K562 (cell line): ENCODE data around the gene ZDHHC8. TPM values are rescaled to one million over a fixed set of nuclear protein-coding genes. Genes with fewer than 3 reads are reported as not detected.

Source experiments
- CHCHD3 ChIP-seq: fragments of 250-450 bp; sonication (Bioruptor Pico); IDR thresholded peaks from 2 replicates; pipeline ENCODE4 v2.1.2; 2022; ENCODE audit warnings: mild to moderate bottlenecking
- GABPA ChIP-seq: fragments of 200-800 bp; sonication (Bioruptor generic); conservative IDR thresholded peaks from 2 replicates; pipeline ENCODE4 v1.6.1; 2016; ENCODE audit warnings: low read depth, missing genetic modification characterization, missing compliant biosample characterization
- GATAD2B ChIP-seq: fragments of 450-650 bp; IDR thresholded peaks from 2 replicates; pipeline ENCODE4 v1.6.1; 2017; ENCODE audit warnings: mild to moderate bottlenecking, borderline replicate concordance
- HCFC1 ChIP-seq: IDR thresholded peaks from 2 replicates; pipeline ENCODE4 v1.6.1; 2012; ENCODE audit warnings: low read depth, low read length, improper control_type of control experiment
- JUN ChIP-seq, 2 experiments: sonication (generic) in 1 of 2; formaldehyde crosslinking in 1 of 2; IDR thresholded peaks; 2 replicates each; pipeline versions ENCODE4 v1.6.1 to v1.8.0; 2012 to 2022; ENCODE audit warnings: borderline replicate concordance in 2 of 2, mild to moderate bottlenecking in 2 of 2, improper control_type of control experiment in 1 of 2, low read depth in 1 of 2, low read length in 1 of 2, missing genetic modification reagents in 1 of 2
- KDM1A ChIP-seq, 2 experiments: fragments of 450-650 bp; IDR thresholded peaks; 2 replicates each; pipeline ENCODE4 v1.6.1; 2016; ENCODE audit warnings: mild to moderate bottlenecking in 2 of 2
- MCM5 ChIP-seq: fragments of 450-650 bp; IDR thresholded peaks from 2 replicates; pipeline ENCODE4 v1.6.1; 2016; ENCODE audit warnings: low read depth
- RBM14 ChIP-seq: fragments of 200-400 bp; formaldehyde crosslinking; IDR thresholded peaks from 2 replicates; pipeline ENCODE4 v1.6.1; 2018; ENCODE audit warnings: low read depth, mild to moderate bottlenecking, low read length, moderate library complexity, borderline replicate concordance; ENCODE audit not compliant: insufficient read depth
- SLC30A9 ChIP-seq: fragments of 250-450 bp; sonication (Bioruptor Pico); IDR thresholded peaks from 2 replicates; pipeline ENCODE4 v1.8.0; 2022; ENCODE audit warnings: mild to moderate bottlenecking, moderate library complexity
- SMARCE1 ChIP-seq: fragments of 450-650 bp; IDR thresholded peaks from 2 replicates; pipeline ENCODE4 v1.7.1; 2016; ENCODE audit warnings: mild to moderate bottlenecking
- SP2 ChIP-seq: IDR thresholded peaks from 2 replicates; pipeline ENCODE4 v1.6.1; 2011; ENCODE audit warnings: mild to moderate bottlenecking, low read depth, low read length, moderate library complexity; ENCODE audit not compliant: poor library complexity, severe bottlenecking; ENCODE audit errors: extremely low read depth
- SRSF3 ChIP-seq: fragments of 200-400 bp; formaldehyde crosslinking; IDR thresholded peaks from 2 replicates; pipeline ENCODE4 v1.6.1; 2016; ENCODE audit warnings: mild to moderate bottlenecking, low read length, moderate library complexity; ENCODE audit not compliant: insufficient read depth
- STAG1 ChIP-seq: sonication (generic); formaldehyde crosslinking; IDR thresholded peaks from 2 replicates; pipeline ENCODE4 v1.5.0; 2020; ENCODE audit warnings: missing genetic modification reagents, borderline replicate concordance
- WHSC1 ChIP-seq: IDR thresholded peaks from one replicate; pipeline ENCODE4 v1.6.1; 2012; ENCODE audit warnings: low read length, control low read depth, inconsistent platforms
- ZBTB43 ChIP-seq: sonication (generic); formaldehyde crosslinking; IDR thresholded peaks from 2 replicates; pipeline ENCODE4 v1.8.0; 2023; ENCODE audit warnings: mild to moderate bottlenecking, missing genetic modification reagents
- ZNF589 ChIP-seq: fragments of 200-800 bp; sonication (Bioruptor generic); IDR thresholded peaks from 2 replicates; pipeline ENCODE4 v1.6.1; 2016; ENCODE audit warnings: low read depth, missing genetic modification characterization, missing compliant biosample characterization
- polyA plus RNA-seq, 8 experiments: library from polyadenylated mRNA; depleted of rRNA in 4 of 8; stranded (reverse) in 5 of 8; unstranded in 3 of 8; fragments of >200 nt; fragmentation: Nextera tagmentation in 2 of 8; fragmentation: Illumina TruSeq in 1 of 8; extraction: Ambion mirVana in 2 of 8; extraction: Trizol in 1 of 8; gene quantifications; 2 replicates each; pipeline versions ENCODE4 v1.2.1 to v1.2.3, GENCODE V29; 2011 to 2014; ENCODE audit warnings: inconsistent platforms in 1 of 8, missing spikeins in 1 of 8
- total RNA-seq, 7 experiments: library from RNA; depleted of rRNA in 6 of 7; stranded (reverse); fragments of >200 nt in 6 of 7; fragmentation: Illumina TruSeq in 2 of 7; extraction: Trizol in 2 of 7; gene quantifications; 2 replicates each; pipeline versions ENCODE4 v1.2.1 to v1.2.3, GENCODE V29; 2011 to 2021; ENCODE audit warnings: low replicate concordance in 1 of 7
- TF ChIP-seq, protein P1 (sequence below): fragments of 450-650 bp; formaldehyde crosslinking; conservative IDR thresholded peaks from 2 replicates; pipeline ENCODE4 v1.4.0; 2022; ENCODE audit warnings: mild to moderate bottlenecking, missing genetic modification characterization
- TF ChIP-seq, protein P2 (sequence below): fragments of 250-450 bp; sonication (Bioruptor Pico); IDR thresholded peaks from 2 replicates; pipeline ENCODE4 v1.9.0; 2021; ENCODE audit warnings: mild to moderate bottlenecking, inconsistent platforms

The ZDHHC8 gene
- total and polyA plus RNA-seq, 9 of the 15 experiments (the other 6 are each of a cell fraction or from before 2014, with no cell fraction given) = 0.04 to 109 (median 16.4) TPM

- TF ChIP-seq, protein P1, sequence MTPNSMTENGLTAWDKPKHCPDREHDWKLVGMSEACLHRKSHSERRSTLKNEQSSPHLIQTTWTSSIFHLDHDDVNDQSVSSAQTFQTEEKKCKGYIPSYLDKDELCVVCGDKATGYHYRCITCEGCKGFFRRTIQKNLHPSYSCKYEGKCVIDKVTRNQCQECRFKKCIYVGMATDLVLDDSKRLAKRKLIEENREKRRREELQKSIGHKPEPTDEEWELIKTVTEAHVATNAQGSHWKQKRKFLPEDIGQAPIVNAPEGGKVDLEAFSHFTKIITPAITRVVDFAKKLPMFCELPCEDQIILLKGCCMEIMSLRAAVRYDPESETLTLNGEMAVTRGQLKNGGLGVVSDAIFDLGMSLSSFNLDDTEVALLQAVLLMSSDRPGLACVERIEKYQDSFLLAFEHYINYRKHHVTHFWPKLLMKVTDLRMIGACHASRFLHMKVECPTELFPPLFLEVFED (CRISPR knock-in tag) = no peak
- no peak for TF ChIP-seq RBM14
- TF ChIP-seq GATAD2B = no peak
- TF ChIP-seq ZNF589 (CRISPR knock-in tag) = no peak
- TF ChIP-seq KDM1A (IDR thresholded peaks at IDR 0.05) = no peak
- 0 out of 2 replicates have a peak, but pooled peaks have one; percentile 6 for TF ChIP-seq HCFC1
- no peak for TF ChIP-seq CHCHD3 (CRISPR knock-in tag)
- peak; percentile 13; the same call in 1 of the 2 replicates for TF ChIP-seq JUN (IDR thresholded peaks at IDR 0.05; ENCODE audit: borderline replicate concordance, low read depth, low read length)
- TF ChIP-seq JUN (CRISPR knock-in tag; IDR thresholded peaks at IDR 0.05; ENCODE audit: borderline replicate concordance) = no peak
- no peak for TF ChIP-seq SMARCE1
- TF ChIP-seq ZBTB43 (CRISPR knock-in tag) = no peak
- no peak for TF ChIP-seq STAG1 (CRISPR knock-in tag)
- TF ChIP-seq MCM5 = no peak
- TF ChIP-seq SLC30A9 = 0 out of 2 replicates have a peak, but pooled peaks have one; percentile 40
- TF ChIP-seq WHSC1 = peak; percentile 81
- 0 out of 2 replicates have a peak, but pooled peaks have one; percentile 68 for TF ChIP-seq SRSF3
- no peak for TF ChIP-seq GABPA (tag)
- TF ChIP-seq SP2 = peak; percentile 6
- TF ChIP-seq, protein P2, sequence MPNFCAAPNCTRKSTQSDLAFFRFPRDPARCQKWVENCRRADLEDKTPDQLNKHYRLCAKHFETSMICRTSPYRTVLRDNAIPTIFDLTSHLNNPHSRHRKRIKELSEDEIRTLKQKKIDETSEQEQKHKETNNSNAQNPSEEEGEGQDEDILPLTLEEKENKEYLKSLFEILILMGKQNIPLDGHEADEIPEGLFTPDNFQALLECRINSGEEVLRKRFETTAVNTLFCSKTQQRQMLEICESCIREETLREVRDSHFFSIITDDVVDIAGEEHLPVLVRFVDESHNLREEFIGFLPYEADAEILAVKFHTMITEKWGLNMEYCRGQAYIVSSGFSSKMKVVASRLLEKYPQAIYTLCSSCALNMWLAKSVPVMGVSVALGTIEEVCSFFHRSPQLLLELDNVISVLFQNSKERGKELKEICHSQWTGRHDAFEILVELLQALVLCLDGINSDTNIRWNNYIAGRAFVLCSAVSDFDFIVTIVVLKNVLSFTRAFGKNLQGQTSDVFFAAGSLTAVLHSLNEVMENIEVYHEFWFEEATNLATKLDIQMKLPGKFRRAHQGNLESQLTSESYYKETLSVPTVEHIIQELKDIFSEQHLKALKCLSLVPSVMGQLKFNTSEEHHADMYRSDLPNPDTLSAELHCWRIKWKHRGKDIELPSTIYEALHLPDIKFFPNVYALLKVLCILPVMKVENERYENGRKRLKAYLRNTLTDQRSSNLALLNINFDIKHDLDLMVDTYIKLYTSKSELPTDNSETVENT (CRISPR knock-in tag) = no peak
- TF ChIP-seq, all 486 proteins: peak for 11
These were observed 46.0 kb upstream of the ZDHHC8 start (continued) for GRCh38 chr22:20085651-20086050.
